Natural killer cell treated with Interleukin-12 subunit alpha and Interleukin-12 subunit beta and Interleukin-15 and Interleukin-18, amount 100 ng/mL, for 72 hours (primary cell): ENCODE results near the gene TIPARP. TPM values are rescaled to one million over a fixed set of nuclear protein-coding genes. Genes with fewer than 3 reads are reported as not detected.

Source experiments
- ATAC-seq, 2 donors: fragments of 150-1000 bp; cut with Tn5 transposase in 1 of 2; sonication (Bioruptor Pico), chemical (Tn5 transposase) in 1 of 2; 2 replicates each; pipeline ENCODE4 v1.10.0; 2021
- DNase-seq: peaks from one replicate; pipeline ENCODE4 v3.0.0; 2022; ENCODE audit warnings: low spot score
- H3K27ac Mint-ChIP-seq, 2 donors: 1 replicate in 1 of 2; 2 replicates in 1 of 2; pipeline ENCODE4 v1.8.0; 2022; ENCODE audit warnings: mixed read lengths in 2 of 2, mild to moderate bottlenecking in 1 of 2, moderate library complexity in 1 of 2
- H3K27me3 Mint-ChIP-seq, 2 donors: 1 replicate in 1 of 2; 2 replicates in 1 of 2; pipeline ENCODE4 v1.8.0; 2022; ENCODE audit warnings: mixed read lengths in 2 of 2
- H3K36me3 Mint-ChIP-seq: one replicate; pipeline ENCODE4 v1.8.0; 2022; ENCODE audit warnings: mixed read lengths
- H3K4me1 Mint-ChIP-seq, 2 donors: 1 replicate in 1 of 2; 2 replicates in 1 of 2; pipeline ENCODE4 v1.8.0; 2022; ENCODE audit warnings: low read depth in 2 of 2, mixed read lengths in 2 of 2, mild to moderate bottlenecking in 1 of 2
- H3K4me3 Mint-ChIP-seq: one replicate; pipeline ENCODE4 v1.8.0; 2022; ENCODE audit warnings: mixed read lengths
- H3K9me3 Mint-ChIP-seq: 2 replicates; pipeline ENCODE4 v1.8.0; 2022; ENCODE audit warnings: mixed read lengths
- total RNA-seq, 2 donors: library from RNA; stranded (reverse); gene quantifications; one replicate each; pipeline ENCODE4 v1.2.3, GENCODE V29; 2022

TIPARP gene
- total RNA-seq, 2 donors from 2014 or later, result 35.9 to 38.0 TPM

- Mint-ChIP-seq H3K27ac (no peak overlapping the region), H3K27me3 (peaks cover 0 to 3% of the 10 kb centered on the region in 2 donors), H3K9me3 (no peaks in the 10 kb centered on the region), H3K4me1 (peaks cover 5 to 6% of the 10 kb centered on the region in 2 donors), H3K36me3 (no peaks in the 10 kb centered on the region), H3K4me3 (no peak overlapping the region)
- no peak for DNase-seq
- no peak for ATAC-seq
Measured at GRCh38 chr3:156657862-156658731, 16.3 kb upstream of the TIPARP start.

- Mint-ChIP-seq H3K4me1 (peaks cover 6 to 8% of the 10 kb centered on the region in 2 donors), H3K27me3 (peaks cover 0 to 3% of the 10 kb centered on the region in 2 donors)
- ATAC-seq, result no peak
Measured at GRCh38 chr3:156658732-156659090, 15.7 kb upstream of the TIPARP start.

GRCh38 chr3:156659260-156659659 lies 15.1 kb upstream of the TIPARP start:
- Mint-ChIP-seq H3K4me3 (no peak overlapping the region), H3K27ac (peak overlapping the region in 1 of 2 donors; percentile 1), H3K4me1 (peaks cover 11 to 13% of the 10 kb centered on the region in 2 donors), H3K9me3 (no peaks in the 10 kb centered on the region), H3K36me3 (no peaks in the 10 kb centered on the region), H3K27me3 (peaks cover 0 to 3% of the 10 kb centered on the region in 2 donors)
- DNase-seq (no peak), ATAC-seq (no peak)

More at GRCh38 chr3:156658732-156659090, 15.7 kb upstream of the TIPARP start:
- H3K27ac Mint-ChIP-seq, result peak overlapping the region in 1 of 2 donors; percentile 1
- no peak overlapping the region for H3K4me3 Mint-ChIP-seq
- H3K36me3 Mint-ChIP-seq, result no peaks in the 10 kb centered on the region
- DNase-seq, result no peak
- no peaks in the 10 kb centered on the region for H3K9me3 Mint-ChIP-seq

GRCh38 chr3:156661155-156661554 lies 13.2 kb upstream of the TIPARP start:
- no peak overlapping the region for H3K4me3 Mint-ChIP-seq
- H3K27ac Mint-ChIP-seq, result no peak overlapping the region
- H3K36me3 Mint-ChIP-seq, result no peaks in the 10 kb centered on the region
- H3K27me3 Mint-ChIP-seq, result no peaks in the 10 kb centered on the region
- peaks cover 30 to 32% of the 10 kb centered on the region in 2 donors for H3K4me1 Mint-ChIP-seq
- ATAC-seq (no peak), DNase-seq (no peak)
- no peaks in the 10 kb centered on the region for H3K9me3 Mint-ChIP-seq

GRCh38 chr3:156664011-156664830 lies 10.2 kb upstream of the TIPARP start:
- DNase-seq (no peak), ATAC-seq (no peak)
- Mint-ChIP-seq H3K27me3 (no peaks in the 10 kb centered on the region), H3K4me1 (peaks cover 57 to 61% of the 10 kb centered on the region in 2 donors), H3K4me3 (peak overlapping the region; percentile 86), H3K9me3 (no peaks in the 10 kb centered on the region), H3K36me3 (no peaks in the 10 kb centered on the region), H3K27ac (peak overlapping the region; percentile 84)

GRCh38 chr3:156664831-156665178 lies 9.6 kb upstream of the TIPARP start:
- Mint-ChIP-seq H3K4me3 (peak overlapping the region; percentile 86), H3K27me3 (no peaks in the 10 kb centered on the region), H3K36me3 (no peaks in the 10 kb centered on the region), H3K9me3 (no peaks in the 10 kb centered on the region), H3K4me1 (peaks cover 57 to 61% of the 10 kb centered on the region in 2 donors), H3K27ac (peak overlapping the region; percentile 84)
- no peak for ATAC-seq
- no peak for DNase-seq

GRCh38 chr3:156665291-156665690 lies 9.1 kb upstream of the TIPARP start:
- no peak for DNase-seq
- Mint-ChIP-seq H3K27ac (peak overlapping the region; percentile 84), H3K27me3 (no peaks in the 10 kb centered on the region), H3K36me3 (no peaks in the 10 kb centered on the region), H3K4me3 (peak overlapping the region; percentile 86), H3K4me1 (peaks cover 61 to 66% of the 10 kb centered on the region in 2 donors), H3K9me3 (no peaks in the 10 kb centered on the region)
- peak; percentile 20 to 43 for ATAC-seq

- H3K36me3 Mint-ChIP-seq, result no peaks in the 10 kb centered on the region
- H3K27me3 Mint-ChIP-seq, result no peaks in the 10 kb centered on the region
- H3K4me1 Mint-ChIP-seq, result peaks cover 60 to 66% of the 10 kb centered on the region in 2 donors
- no peaks in the 10 kb centered on the region for H3K9me3 Mint-ChIP-seq
- H3K27ac Mint-ChIP-seq, result peak overlapping the region; percentile 84
- no peak for ATAC-seq
- no peak for DNase-seq
- peak overlapping the region; percentile 86 for H3K4me3 Mint-ChIP-seq
Measured at GRCh38 chr3:156666073-156666472, 8.3 kb upstream of the TIPARP start.

- Mint-ChIP-seq H3K4me3 (peak overlapping the region; percentile 63), H3K36me3 (no peaks in the 10 kb centered on the region), H3K27me3 (no peaks in the 10 kb centered on the region), H3K4me1 (peaks cover 61 to 73% of the 10 kb centered on the region in 2 donors), H3K27ac (peak overlapping the region; percentile 67 to 89), H3K9me3 (no peaks in the 10 kb centered on the region)
- ATAC-seq, result peak; percentile 74 to 92
- no peak for DNase-seq
Measured at GRCh38 chr3:156668073-156668763, 6.2 kb upstream of the TIPARP start.

- ATAC-seq (no peak), DNase-seq (no peak)
- Mint-ChIP-seq H3K4me1 (peaks cover 54 to 64% of the 10 kb centered on the region in 2 donors), H3K27me3 (no peaks in the 10 kb centered on the region), H3K4me3 (no peak overlapping the region), H3K36me3 (no peaks in the 10 kb centered on the region), H3K9me3 (no peaks in the 10 kb centered on the region), H3K27ac (peak overlapping the region in 1 of 2 donors; percentile 56)
Measured at GRCh38 chr3:156670077-156670476, 4.3 kb upstream of the TIPARP start.

GRCh38 chr3:156670652-156671051 lies 3.7 kb upstream of the TIPARP start:
- Mint-ChIP-seq H3K4me3 (no peak overlapping the region), H3K27me3 (no peaks in the 10 kb centered on the region), H3K9me3 (no peaks in the 10 kb centered on the region), H3K4me1 (peaks cover 48 to 59% of the 10 kb centered on the region in 2 donors), H3K36me3 (no peaks in the 10 kb centered on the region), H3K27ac (peak overlapping the region in 1 of 2 donors; percentile 56)
- DNase-seq (no peak), ATAC-seq (no peak)

GRCh38 chr3:156673732-156674045 lies 701 bp upstream of the TIPARP start:
- DNase-seq, result no peak

GRCh38 chr3:156674911-156675829 lies 780 bp downstream of the TIPARP start:
- Mint-ChIP-seq H3K4me1 (peaks cover 44 to 60% of the 10 kb centered on the region in 2 donors), H3K36me3 (peaks cover 22% of the 10 kb centered on the region), H3K27me3 (no peaks in the 10 kb centered on the region), H3K4me3 (peak overlapping the region; percentile 90), H3K9me3 (no peaks in the 10 kb centered on the region), H3K27ac (peak overlapping the region; percentile 86 to 89)
- ATAC-seq, result peak; percentile 0 to 2
- DNase-seq, result peak; percentile 71

More at GRCh38 chr3:156673732-156674045, 701 bp upstream of the TIPARP start:
- Mint-ChIP-seq H3K4me3 (peak overlapping the region; percentile 90), H3K9me3 (no peaks in the 10 kb centered on the region), H3K27ac (peak overlapping the region; percentile 86 to 93), H3K4me1 (peaks cover 47 to 57% of the 10 kb centered on the region in 2 donors), H3K36me3 (peaks cover 21% of the 10 kb centered on the region), H3K27me3 (no peaks in the 10 kb centered on the region)
- ATAC-seq, result no peak
